Panc1 (cell line): ENCODE measurements around the gene LTN1. TPM values are rescaled to one million over a fixed set of nuclear protein-coding genes. Genes with fewer than 3 reads are reported as not detected.

Experiments
- ATAC-seq: fragments of 200-7000 bp; cut with Tn5 transposase; 2 replicates; pipeline ENCODE4 v1.9.1; 2020; ENCODE audit warnings: mild to moderate bottlenecking, moderate library complexity
- BruUV-seq: library from RNA; stranded (reverse); fragments of 400-500 nt; replicated peaks from 2 replicates; lab custom pipeline; 2021; lab: Mats Ljungman, UMichigan
- CTCF ChIA-PET: fragments of 300-600 bp; sonication (Branson Sonifier 250); formaldehyde crosslinking; loops from one replicate; lab custom pipeline; 2022; ENCODE audit warnings: antibody characterized with exemption; lab: Charles Lee
- POLR2A ChIA-PET: fragments of 300-600 bp; sonication (Branson Sonifier 250); formaldehyde crosslinking; loops from one replicate; lab custom pipeline; 2022; ENCODE audit warnings: antibody characterized with exemption; lab: Charles Lee
- DNase-seq: peaks from one replicate; pipeline ENCODE4 v3.0.0-alpha.2; 2010; ENCODE audit warnings: low read depth, low spot score
- H3K27ac ChIP-seq: 2 replicates; pipeline ENCODE4 v1.5.1; 2011; ENCODE audit warnings: mild to moderate bottlenecking, low read length, inconsistent platforms
- H3K27me3 ChIP-seq: fragments of 200-500 bp; sonication (Bioruptor generic); 2 replicates; pipeline ENCODE4 v1.6.0; 2014; ENCODE audit warnings: low read length, inconsistent platforms; ENCODE audit not compliant: control insufficient read depth, insufficient read depth
- H3K36me3 ChIP-seq: fragments of 200-500 bp; sonication (Bioruptor generic); 2 replicates; pipeline ENCODE4 v1.5.1; 2014; ENCODE audit warnings: inconsistent platforms, mild to moderate bottlenecking, low read length, moderate library complexity; ENCODE audit not compliant: control insufficient read depth, insufficient read depth
- H3K4me1 ChIP-seq: 2 replicates; pipeline ENCODE4 v1.5.1; 2011; ENCODE audit warnings: inconsistent platforms, mild to moderate bottlenecking, low read length, moderate library complexity; ENCODE audit not compliant: control insufficient read depth, insufficient read depth
- H3K4me3 ChIP-seq, 2 experiments: 2 replicates each; pipeline ENCODE4 v1.5.1; 2011 to 2012; ENCODE audit warnings: low read depth in 2 of 2, low read length in 2 of 2, mild to moderate bottlenecking in 2 of 2, inconsistent platforms in 1 of 2, moderate library complexity in 1 of 2
- H3K9me3 ChIP-seq: fragments of 200-500 bp; sonication (Bioruptor generic); 2 replicates; pipeline ENCODE4 v1.5.1; 2014; ENCODE audit warnings: low read depth, mild to moderate bottlenecking, inconsistent platforms, low read length, moderate library complexity; ENCODE audit not compliant: control insufficient read depth, insufficient read depth
- POLR2AphosphoS5 ChIP-seq: IDR thresholded peaks from 2 replicates; pipeline ENCODE4 v1.6.1; 2012; ENCODE audit warnings: mild to moderate bottlenecking, low read depth, low read length, moderate library complexity
- SIN3A ChIP-seq: IDR thresholded peaks from 2 replicates; pipeline ENCODE4 v1.6.1; 2012; ENCODE audit warnings: low read depth, mild to moderate bottlenecking, low read length, moderate library complexity, borderline replicate concordance; ENCODE audit not compliant: insufficient read depth
- TCF7L2 ChIP-seq: IDR thresholded peaks from 2 replicates; pipeline ENCODE4 v1.6.1; 2011; ENCODE audit warnings: mild to moderate bottlenecking, low read depth, low read length, inconsistent platforms
- in situ Hi-C: cut with HindIII; loops from 2 replicates; pipeline ENCODE4 v1.10.0; 2016; ENCODE audit warnings: low sequenced_read_pairs, low pct_unique_long_range_greater_than_20kb
- intact Hi-C: fragments of 100-400 bp; cut with micrococcal nuclease; formaldehyde crosslinking; loops from one replicate; pipeline ENCODE4 v1.10.0; 2022; ENCODE audit not compliant: unreplicated experiment
- total RNA-seq: library from RNA; stranded (reverse); gene quantifications from one replicate; pipeline ENCODE4 v1.2.1, GENCODE V29; 2021; ENCODE audit not compliant: unreplicated experiment
- TF ChIP-seq, protein P1 (sequence below), 2 experiments: IDR thresholded peaks; 2 replicates each; pipeline ENCODE4 v1.6.1; 2011 to 2012; ENCODE audit warnings: low read depth in 2 of 2, control low read depth in 1 of 2, low read length in 1 of 2, mild to moderate bottlenecking in 1 of 2, moderate library complexity in 1 of 2; ENCODE audit not compliant: insufficient read depth in 1 of 2
- TF ChIP-seq, protein P2 (sequence below): fragments of 450-650 bp; IDR thresholded peaks from 2 replicates; pipeline ENCODE4 v1.5.1; 2017; ENCODE audit warnings: mild to moderate bottlenecking

LTN1 gene
- total RNA-seq, 1 experiment from 2014 or later, result 19.7 TPM

DNA sequence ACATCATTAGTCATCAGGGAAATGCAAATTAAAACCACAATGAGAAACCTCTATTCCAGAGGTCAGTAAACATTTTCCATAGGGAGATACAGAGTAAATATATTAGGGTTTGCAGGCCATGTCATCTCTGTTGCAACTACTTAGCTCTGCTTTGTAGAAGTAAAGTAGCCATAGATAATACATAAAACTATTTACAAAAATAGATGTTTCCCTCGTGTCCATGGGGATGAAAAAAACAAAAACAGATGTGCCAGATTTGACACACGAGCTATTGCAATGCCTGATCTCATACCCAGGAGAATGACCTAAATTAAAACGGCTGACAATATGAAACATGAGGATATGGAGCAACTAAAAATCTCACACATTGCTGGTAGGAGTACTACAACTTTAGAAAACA is 17.3 kb downstream of the LTN1 start:
- Histone ChIP-seq H3K4me1 (no peaks in the 10 kb centered on the region), H3K4me3 (no peak overlapping the region), H3K27me3 (no peaks in the 10 kb centered on the region), H3K9me3 (no peaks in the 10 kb centered on the region), H3K36me3 (peaks cover 3% of the 10 kb centered on the region; the same call in 1 of the 2 replicates), H3K27ac (no peak overlapping the region)
- in situ Hi-C loops, result no loop called here
- intact Hi-C loops, result no loop called here
- DNase-seq, result no peak
- ATAC-seq, result no peak
- CTCF ChIA-PET, result no interaction called here
- POLR2A ChIA-PET, result no interaction called here
- no peak for TF ChIP-seq SIN3A
- TF ChIP-seq, protein P1, sequence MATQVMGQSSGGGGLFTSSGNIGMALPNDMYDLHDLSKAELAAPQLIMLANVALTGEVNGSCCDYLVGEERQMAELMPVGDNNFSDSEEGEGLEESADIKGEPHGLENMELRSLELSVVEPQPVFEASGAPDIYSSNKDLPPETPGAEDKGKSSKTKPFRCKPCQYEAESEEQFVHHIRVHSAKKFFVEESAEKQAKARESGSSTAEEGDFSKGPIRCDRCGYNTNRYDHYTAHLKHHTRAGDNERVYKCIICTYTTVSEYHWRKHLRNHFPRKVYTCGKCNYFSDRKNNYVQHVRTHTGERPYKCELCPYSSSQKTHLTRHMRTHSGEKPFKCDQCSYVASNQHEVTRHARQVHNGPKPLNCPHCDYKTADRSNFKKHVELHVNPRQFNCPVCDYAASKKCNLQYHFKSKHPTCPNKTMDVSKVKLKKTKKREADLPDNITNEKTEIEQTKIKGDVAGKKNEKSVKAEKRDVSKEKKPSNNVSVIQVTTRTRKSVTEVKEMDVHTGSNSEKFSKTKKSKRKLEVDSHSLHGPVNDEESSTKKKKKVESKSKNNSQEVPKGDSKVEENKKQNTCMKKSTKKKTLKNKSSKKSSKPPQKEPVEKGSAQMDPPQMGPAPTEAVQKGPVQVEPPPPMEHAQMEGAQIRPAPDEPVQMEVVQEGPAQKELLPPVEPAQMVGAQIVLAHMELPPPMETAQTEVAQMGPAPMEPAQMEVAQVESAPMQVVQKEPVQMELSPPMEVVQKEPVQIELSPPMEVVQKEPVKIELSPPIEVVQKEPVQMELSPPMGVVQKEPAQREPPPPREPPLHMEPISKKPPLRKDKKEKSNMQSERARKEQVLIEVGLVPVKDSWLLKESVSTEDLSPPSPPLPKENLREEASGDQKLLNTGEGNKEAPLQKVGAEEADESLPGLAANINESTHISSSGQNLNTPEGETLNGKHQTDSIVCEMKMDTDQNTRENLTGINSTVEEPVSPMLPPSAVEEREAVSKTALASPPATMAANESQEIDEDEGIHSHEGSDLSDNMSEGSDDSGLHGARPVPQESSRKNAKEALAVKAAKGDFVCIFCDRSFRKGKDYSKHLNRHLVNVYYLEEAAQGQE (IDR thresholded peaks at IDR 0.05; ENCODE audit: insufficient read depth in 1 of 2, low read depth in 2 of 2, low read length in 1 of 2), result no peak
- no TSS peak for BruUV-seq

DNA sequence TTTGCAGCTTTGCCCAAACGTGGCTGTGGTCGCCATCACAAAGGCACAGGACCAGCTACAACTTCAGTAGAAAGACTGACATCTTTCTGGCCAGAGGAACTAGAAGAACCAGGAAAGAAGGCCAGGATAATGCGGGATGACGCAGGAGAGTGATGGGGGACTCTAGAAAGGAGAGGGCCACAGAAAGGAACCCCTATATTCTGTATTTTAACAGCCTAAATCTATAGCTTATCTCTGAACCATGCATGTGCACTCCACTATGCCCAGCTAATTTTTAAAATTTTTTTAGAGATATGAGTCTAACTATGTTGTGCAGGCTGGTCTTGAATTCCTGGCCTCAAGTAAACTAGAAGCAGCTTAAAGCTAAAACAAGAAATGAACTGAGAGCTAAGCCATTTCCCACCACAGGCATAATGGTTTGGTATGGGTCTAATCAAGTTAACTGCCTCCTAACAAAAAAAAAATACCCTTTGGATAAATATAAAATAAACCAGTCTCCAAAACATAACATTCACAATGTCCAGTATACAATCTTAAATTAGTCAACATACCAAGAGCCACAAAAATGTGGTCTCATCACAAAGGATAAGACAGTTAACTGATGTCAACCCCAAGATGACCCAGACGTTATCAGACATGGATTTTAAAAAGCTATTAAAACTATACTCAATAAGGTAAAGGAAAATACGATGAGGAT is 18.0 kb downstream of the LTN1 start:
- POLR2A ChIA-PET, result interaction anchor here (0.6 kb wide), 1 partner anchor 26 kb away, joined by 4 read pairs; no protein-coding TSS in a partner anchor
- Histone ChIP-seq H3K36me3 (peaks cover 8% of the 10 kb centered on the region; the same call in 1 of the 2 replicates), H3K27ac (no peak overlapping the region)

DNA sequence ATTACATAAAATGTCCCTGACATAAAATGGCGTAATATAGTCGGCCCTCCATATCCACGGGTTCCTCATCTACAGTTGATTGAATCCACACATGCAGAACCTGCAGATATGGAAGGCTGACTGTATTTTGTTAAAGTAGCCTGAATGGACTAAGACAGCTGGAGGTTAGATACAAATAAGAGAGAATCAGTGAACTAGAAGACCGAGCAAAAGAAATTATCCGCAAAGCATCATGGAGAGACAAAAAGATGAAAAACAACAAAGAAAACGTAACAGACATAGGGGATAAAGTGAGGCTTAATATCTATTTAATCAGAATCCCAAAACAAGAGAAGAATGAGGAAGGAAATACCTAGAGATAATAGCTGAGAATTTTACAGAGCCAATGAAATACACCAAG is 20.3 kb downstream of the LTN1 start:
- Histone ChIP-seq H3K9me3 (no peaks in the 10 kb centered on the region), H3K27me3 (no peaks in the 10 kb centered on the region), H3K4me3 (no peak overlapping the region), H3K36me3 (peaks cover 11% of the 10 kb centered on the region; the same call in 1 of the 2 replicates), H3K4me1 (no peaks in the 10 kb centered on the region), H3K27ac (no peak overlapping the region)
- BruUV-seq, result no TSS peak
- in situ Hi-C loops, result no loop called here
- ChIA-PET CTCF (no interaction called here), POLR2A (no interaction called here)
- no peak for ATAC-seq
- TF ChIP-seq, protein P1 (IDR thresholded peaks at IDR 0.05; ENCODE audit: insufficient read depth in 1 of 2, low read depth in 2 of 2, low read length in 1 of 2), result no peak
- no peak for TF ChIP-seq TCF7L2
- TF ChIP-seq POLR2AphosphoS5, result no peak
- TF ChIP-seq SIN3A, result no peak
- TF ChIP-seq, protein P2, sequence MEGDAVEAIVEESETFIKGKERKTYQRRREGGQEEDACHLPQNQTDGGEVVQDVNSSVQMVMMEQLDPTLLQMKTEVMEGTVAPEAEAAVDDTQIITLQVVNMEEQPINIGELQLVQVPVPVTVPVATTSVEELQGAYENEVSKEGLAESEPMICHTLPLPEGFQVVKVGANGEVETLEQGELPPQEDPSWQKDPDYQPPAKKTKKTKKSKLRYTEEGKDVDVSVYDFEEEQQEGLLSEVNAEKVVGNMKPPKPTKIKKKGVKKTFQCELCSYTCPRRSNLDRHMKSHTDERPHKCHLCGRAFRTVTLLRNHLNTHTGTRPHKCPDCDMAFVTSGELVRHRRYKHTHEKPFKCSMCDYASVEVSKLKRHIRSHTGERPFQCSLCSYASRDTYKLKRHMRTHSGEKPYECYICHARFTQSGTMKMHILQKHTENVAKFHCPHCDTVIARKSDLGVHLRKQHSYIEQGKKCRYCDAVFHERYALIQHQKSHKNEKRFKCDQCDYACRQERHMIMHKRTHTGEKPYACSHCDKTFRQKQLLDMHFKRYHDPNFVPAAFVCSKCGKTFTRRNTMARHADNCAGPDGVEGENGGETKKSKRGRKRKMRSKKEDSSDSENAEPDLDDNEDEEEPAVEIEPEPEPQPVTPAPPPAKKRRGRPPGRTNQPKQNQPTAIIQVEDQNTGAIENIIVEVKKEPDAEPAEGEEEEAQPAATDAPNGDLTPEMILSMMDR, result no peak
- intact Hi-C loops, result no loop called here
- no peak for DNase-seq

More for the DNA sequence above, 18.0 kb downstream of the LTN1 start:
- H3K4me3 ChIP-seq, result no peak overlapping the region
- in situ Hi-C loops, result no loop called here
- BruUV-seq, result TSS peak; percentile 40
- no peaks in the 10 kb centered on the region for H3K27me3 ChIP-seq
- TF ChIP-seq TCF7L2, result no peak
- H3K9me3 ChIP-seq, result no peaks in the 10 kb centered on the region
- CTCF ChIA-PET, result no interaction called here
- DNase-seq (no peak), ATAC-seq (no peak)
- intact Hi-C loops, result no loop called here
- no peaks in the 10 kb centered on the region for H3K4me1 ChIP-seq
